Measurements from ENCODE around the gene SP2.

DNA sequence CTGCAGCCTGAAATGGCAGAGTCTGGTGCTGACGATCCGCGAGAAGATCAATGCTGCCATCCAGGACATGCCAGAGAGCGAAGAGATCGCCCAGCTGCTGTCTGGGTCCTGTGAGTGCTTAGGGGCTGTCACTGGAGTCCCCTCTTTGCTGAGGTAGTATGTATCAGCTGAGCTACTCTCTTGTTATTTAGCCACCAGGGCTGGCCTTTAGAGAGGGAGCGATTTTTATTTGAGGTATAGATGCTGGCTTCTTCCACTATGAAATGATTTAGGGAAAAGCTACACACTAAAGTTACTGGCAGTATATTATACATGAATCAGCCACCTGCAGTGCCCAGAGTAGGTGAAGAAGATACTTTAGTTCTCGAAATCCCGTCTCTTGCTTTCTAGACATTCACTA, 77.5 kb downstream of the SP2 start:
- TF ChIP-seq, protein P1, sequence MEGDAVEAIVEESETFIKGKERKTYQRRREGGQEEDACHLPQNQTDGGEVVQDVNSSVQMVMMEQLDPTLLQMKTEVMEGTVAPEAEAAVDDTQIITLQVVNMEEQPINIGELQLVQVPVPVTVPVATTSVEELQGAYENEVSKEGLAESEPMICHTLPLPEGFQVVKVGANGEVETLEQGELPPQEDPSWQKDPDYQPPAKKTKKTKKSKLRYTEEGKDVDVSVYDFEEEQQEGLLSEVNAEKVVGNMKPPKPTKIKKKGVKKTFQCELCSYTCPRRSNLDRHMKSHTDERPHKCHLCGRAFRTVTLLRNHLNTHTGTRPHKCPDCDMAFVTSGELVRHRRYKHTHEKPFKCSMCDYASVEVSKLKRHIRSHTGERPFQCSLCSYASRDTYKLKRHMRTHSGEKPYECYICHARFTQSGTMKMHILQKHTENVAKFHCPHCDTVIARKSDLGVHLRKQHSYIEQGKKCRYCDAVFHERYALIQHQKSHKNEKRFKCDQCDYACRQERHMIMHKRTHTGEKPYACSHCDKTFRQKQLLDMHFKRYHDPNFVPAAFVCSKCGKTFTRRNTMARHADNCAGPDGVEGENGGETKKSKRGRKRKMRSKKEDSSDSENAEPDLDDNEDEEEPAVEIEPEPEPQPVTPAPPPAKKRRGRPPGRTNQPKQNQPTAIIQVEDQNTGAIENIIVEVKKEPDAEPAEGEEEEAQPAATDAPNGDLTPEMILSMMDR (IDR thresholded peaks at IDR 0.05), result no peak
- TF ChIP-seq POLR2A (IDR thresholded peaks at IDR 0.05), result no peak
